ENCODE results near the gene KRT39.

DNA sequence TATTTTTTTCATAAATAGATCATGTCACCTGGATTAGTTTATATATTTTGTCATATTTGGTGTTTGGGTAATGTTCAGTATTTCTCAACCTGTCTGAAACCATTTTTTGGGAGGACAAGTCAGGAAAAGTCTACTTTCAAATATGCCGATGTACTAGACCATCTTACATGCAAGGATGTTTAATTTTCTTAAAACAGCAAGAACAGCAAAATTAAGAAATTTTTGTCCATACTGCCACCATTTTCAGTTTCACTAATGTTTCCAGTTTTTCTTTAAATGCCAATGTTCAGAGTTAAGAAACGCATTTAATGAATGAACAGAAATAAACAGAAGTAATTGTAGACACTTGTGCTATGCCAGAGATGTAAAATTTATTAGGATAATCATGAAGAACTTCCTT lies 26.3 kb upstream of the KRT39 start:
- TF ChIP-seq, protein P1, sequence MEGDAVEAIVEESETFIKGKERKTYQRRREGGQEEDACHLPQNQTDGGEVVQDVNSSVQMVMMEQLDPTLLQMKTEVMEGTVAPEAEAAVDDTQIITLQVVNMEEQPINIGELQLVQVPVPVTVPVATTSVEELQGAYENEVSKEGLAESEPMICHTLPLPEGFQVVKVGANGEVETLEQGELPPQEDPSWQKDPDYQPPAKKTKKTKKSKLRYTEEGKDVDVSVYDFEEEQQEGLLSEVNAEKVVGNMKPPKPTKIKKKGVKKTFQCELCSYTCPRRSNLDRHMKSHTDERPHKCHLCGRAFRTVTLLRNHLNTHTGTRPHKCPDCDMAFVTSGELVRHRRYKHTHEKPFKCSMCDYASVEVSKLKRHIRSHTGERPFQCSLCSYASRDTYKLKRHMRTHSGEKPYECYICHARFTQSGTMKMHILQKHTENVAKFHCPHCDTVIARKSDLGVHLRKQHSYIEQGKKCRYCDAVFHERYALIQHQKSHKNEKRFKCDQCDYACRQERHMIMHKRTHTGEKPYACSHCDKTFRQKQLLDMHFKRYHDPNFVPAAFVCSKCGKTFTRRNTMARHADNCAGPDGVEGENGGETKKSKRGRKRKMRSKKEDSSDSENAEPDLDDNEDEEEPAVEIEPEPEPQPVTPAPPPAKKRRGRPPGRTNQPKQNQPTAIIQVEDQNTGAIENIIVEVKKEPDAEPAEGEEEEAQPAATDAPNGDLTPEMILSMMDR (optimal IDR thresholded peaks at IDR 0.05 in 1 of 3, IDR thresholded peaks at IDR 0.05 in 1 of 3, conservative IDR thresholded peaks at IDR 0.05 in 1 of 3; ENCODE audit: extremely low read depth in 1 of 3, insufficient read depth in 2 of 3, low read length in 3 of 3): no peak
- no peak for TF ChIP-seq EZH2 (IDR thresholded peaks at IDR 0.05; ENCODE audit: low read length)
